ENCODE results near the gene DAGLB. TPM values are rescaled to one million over a fixed set of nuclear protein-coding genes. Genes with fewer than 3 reads are reported as not detected.
"Not testable (repeated sequence)": the region's sequence is repeated elsewhere in the genome, so short reads cannot be mapped to it uniquely, and the experiment has no call there.

The DAGLB gene
- total RNA-seq, 1 donor from 2014 or later: 30.0 TPM

- peaks cover 83% of the 10 kb centered on the region for H3K4me1 Mint-ChIP-seq (ENCODE audit: low read depth)
- no peaks in the 10 kb centered on the region for H3K27me3 Mint-ChIP-seq (ENCODE audit: low read depth)
- no peak overlapping the region for H3K4me3 Mint-ChIP-seq (ENCODE audit: unreplicated experiment)
- peaks cover 2% of the 10 kb centered on the region for H3K36me3 Mint-ChIP-seq (ENCODE audit: low read depth)
- no peak for DNase-seq (ENCODE audit: low spot score)
- peak overlapping the region; percentile 69 for H3K27ac Mint-ChIP-seq (ENCODE audit: unreplicated experiment)
- no peak for TF ChIP-seq CTCF (IDR thresholded peaks at IDR 0.05)
- H3K9me3 Mint-ChIP-seq (ENCODE audit: low read depth): no peaks in the 10 kb centered on the region
Observed at GRCh38 chr7:6382817-6383216, 64.9 kb downstream of the DAGLB start.

GRCh38 chr7:6381846-6382245 lies 65.9 kb downstream of the DAGLB start:
- H3K27ac Mint-ChIP-seq (ENCODE audit: unreplicated experiment): peak overlapping the region; percentile 69
- not testable (repeated sequence) for H3K4me3 Mint-ChIP-seq (ENCODE audit: unreplicated experiment); H3K9me3 Mint-ChIP-seq (ENCODE audit: low read depth); DNase-seq (ENCODE audit: low spot score); H3K36me3 Mint-ChIP-seq (ENCODE audit: low read depth); H3K27me3 Mint-ChIP-seq (ENCODE audit: low read depth)
- H3K4me1 Mint-ChIP-seq (ENCODE audit: low read depth): peaks cover 85% of the 10 kb centered on the region

GRCh38 chr7:6380310-6381095 lies 67.3 kb downstream of the DAGLB start:
- no peak for TF ChIP-seq CTCF (IDR thresholded peaks at IDR 0.05)
- no peaks in the 10 kb centered on the region for H3K27me3 Mint-ChIP-seq (ENCODE audit: low read depth)
- no peak for DNase-seq (ENCODE audit: low spot score)
- no peaks in the 10 kb centered on the region for H3K9me3 Mint-ChIP-seq (ENCODE audit: low read depth)
- no peaks in the 10 kb centered on the region for H3K36me3 Mint-ChIP-seq (ENCODE audit: low read depth)
- peaks cover 84% of the 10 kb centered on the region for H3K4me1 Mint-ChIP-seq (ENCODE audit: low read depth)
- H3K27ac Mint-ChIP-seq (ENCODE audit: unreplicated experiment): peak overlapping the region; percentile 80
- no peak overlapping the region for H3K4me3 Mint-ChIP-seq (ENCODE audit: unreplicated experiment)

- H3K27me3 Mint-ChIP-seq (ENCODE audit: low read depth): no peaks in the 10 kb centered on the region
- no peak for DNase-seq (ENCODE audit: low spot score)
- no peaks in the 10 kb centered on the region for H3K9me3 Mint-ChIP-seq (ENCODE audit: low read depth)
- TF ChIP-seq CTCF (IDR thresholded peaks at IDR 0.05): no peak
- no peak overlapping the region for H3K4me3 Mint-ChIP-seq (ENCODE audit: unreplicated experiment)
- peaks cover 80% of the 10 kb centered on the region for H3K4me1 Mint-ChIP-seq (ENCODE audit: low read depth)
- H3K27ac Mint-ChIP-seq (ENCODE audit: unreplicated experiment): peak overlapping the region; percentile 80
- no peaks in the 10 kb centered on the region for H3K36me3 Mint-ChIP-seq (ENCODE audit: low read depth)
Observed at GRCh38 chr7:6379886-6380285, 67.9 kb downstream of the DAGLB start.

GRCh38 chr7:6378556-6378955 lies 69.2 kb downstream of the DAGLB start:
- DNase-seq (ENCODE audit: low spot score); H3K36me3 Mint-ChIP-seq (ENCODE audit: low read depth); H3K27me3 Mint-ChIP-seq (ENCODE audit: low read depth); H3K9me3 Mint-ChIP-seq (ENCODE audit: low read depth); H3K4me3 Mint-ChIP-seq (ENCODE audit: unreplicated experiment): not testable (repeated sequence)
- peak overlapping the region; percentile 41 for H3K27ac Mint-ChIP-seq (ENCODE audit: unreplicated experiment)
- H3K4me1 Mint-ChIP-seq (ENCODE audit: low read depth): peaks cover 71% of the 10 kb centered on the region

GRCh38 chr7:6376820-6377219 lies 70.9 kb downstream of the DAGLB start:
- TF ChIP-seq CTCF (IDR thresholded peaks at IDR 0.05): no peak
- H3K27ac Mint-ChIP-seq (ENCODE audit: unreplicated experiment): peak overlapping the region; percentile 94

More at GRCh38 chr7:6376820-6377219, 70.9 kb downstream of the DAGLB start:
- H3K4me3 Mint-ChIP-seq (ENCODE audit: unreplicated experiment): peak overlapping the region; percentile 81
- peaks cover 54% of the 10 kb centered on the region for H3K4me1 Mint-ChIP-seq (ENCODE audit: low read depth)
- no peaks in the 10 kb centered on the region for H3K27me3 Mint-ChIP-seq (ENCODE audit: low read depth)
- no peaks in the 10 kb centered on the region for H3K9me3 Mint-ChIP-seq (ENCODE audit: low read depth)
- no peaks in the 10 kb centered on the region for H3K36me3 Mint-ChIP-seq (ENCODE audit: low read depth)
- no peak for DNase-seq (ENCODE audit: low spot score)

Data from chondrocyte (in vitro differentiated cells).